Cardiac muscle cell (in vitro differentiated cells and primary cell): ENCODE measurements around the gene CAMK2D. TPM values are rescaled to one million over a fixed set of nuclear protein-coding genes. Genes with fewer than 3 reads are reported as not detected.
"Not testable (repeated sequence)": the region's sequence is repeated elsewhere in the genome, so short reads cannot be mapped to it uniquely, and the experiment has no call there.

ENCODE experiments used
- DNase-seq, 2 donors: peaks; one replicate each; pipeline versions ENCODE4 v3.0.0 to v3.0.0-alpha.2; 2010 to 2017; ENCODE audit warnings: low read depth in 1 of 2, low spot score in 1 of 2
- H3K27ac ChIP-seq: fragments of 200-600 bp; sonication (generic); 2 replicates; pipeline ENCODE4 v1.5.1; 2016
- H3K27me3 ChIP-seq: fragments of 200-600 bp; sonication (generic); 2 replicates; pipeline ENCODE4 v1.6.0; 2016; ENCODE audit warnings: control low read depth
- H3K36me3 ChIP-seq: fragments of 200-600 bp; sonication (generic); 2 replicates; pipeline ENCODE4 v1.5.1; 2016; ENCODE audit warnings: control low read depth
- H3K4me1 ChIP-seq: fragments of 200-600 bp; sonication (generic); 2 replicates; pipeline ENCODE4 v1.8.1; 2017; ENCODE audit warnings: low read depth, mild to moderate bottlenecking, mixed run types
- H3K4me3 ChIP-seq: fragments of 200-600 bp; sonication (generic); 2 replicates; pipeline ENCODE4 v1.5.1; 2016; ENCODE audit warnings: mild to moderate bottlenecking
- H3K9me3 ChIP-seq: fragments of 200-600 bp; sonication (generic); 2 replicates; pipeline ENCODE4 v1.5.1; 2017; ENCODE audit warnings: low read depth, mild to moderate bottlenecking, control low read depth
- CTCF ChIP-seq: IDR thresholded peaks from 2 replicates; pipeline ENCODE4 v1.5.1; 2012; ENCODE audit warnings: low read depth, mild to moderate bottlenecking, low read length
- polyA plus RNA-seq: library from polyadenylated mRNA; unstranded; fragments of >200 nt; fragmentation: Nextera tagmentation; extraction: Ambion mirVana; gene quantifications from 2 replicates; pipeline ENCODE4 v1.2.1, GENCODE V29; 2016
- total RNA-seq: library from RNA; depleted of rRNA; stranded (reverse); fragments of >200 nt; gene quantifications from 2 replicates; pipeline ENCODE4 v1.2.3, GENCODE V29; 2016

CAMK2D gene
- 74.9 and 84.7 TPM in 2 replicates for total RNA-seq
- 60.6 and 88.5 TPM in 2 replicates for polyA plus RNA-seq

- Histone ChIP-seq H3K4me3 (peak within 1 kb of the TSS; percentile 77), H3K27ac (peak within 1 kb of the TSS; percentile 99), H3K9me3 (no peaks in the 10 kb centered on the region), H3K36me3 (no peaks in the 10 kb centered on the region), H3K4me1 (peaks cover 24% of the 10 kb centered on the region), H3K27me3 (no peaks in the 10 kb centered on the region)
- peak; percentile 60 for TF ChIP-seq CTCF
- peak; percentile 86 to 90 for DNase-seq
Observed at GRCh38 chr4:113761620-113762185, at the start of gene CAMK2D. TSS of gene CAMK2D (minus strand) at chr4:113761738. CDS start at chr4:113761068, 670 bp downstream.

- peak in 1 of 2 donors; percentile 76 for DNase-seq
- no peaks in the 10 kb centered on the region for H3K36me3 ChIP-seq
- H3K27ac ChIP-seq: no peak overlapping the region
- no peaks in the 10 kb centered on the region for H3K4me1 ChIP-seq
- H3K9me3 ChIP-seq: no peaks in the 10 kb centered on the region
- no peak for TF ChIP-seq CTCF
- no peak overlapping the region for H3K4me3 ChIP-seq
- no peaks in the 10 kb centered on the region for H3K27me3 ChIP-seq
Observed at GRCh38 chr4:113810906-113811305, 49.4 kb upstream of the CAMK2D start.

- DNase-seq: peak; percentile 34 to 59
- no peak overlapping the region for H3K4me3 ChIP-seq
- no peaks in the 10 kb centered on the region for H3K9me3 ChIP-seq
- no peak for TF ChIP-seq CTCF
- H3K4me1 ChIP-seq: no peaks in the 10 kb centered on the region
- H3K36me3 ChIP-seq: no peaks in the 10 kb centered on the region
- H3K27me3 ChIP-seq: no peaks in the 10 kb centered on the region
- H3K27ac ChIP-seq: no peak overlapping the region
Observed at GRCh38 chr4:113809311-113809710, 47.8 kb upstream of the CAMK2D start.

GRCh38 chr4:113806850-113807249 lies 45.3 kb upstream of the CAMK2D start:
- no peak overlapping the region for H3K4me3 ChIP-seq
- no peaks in the 10 kb centered on the region for H3K36me3 ChIP-seq
- TF ChIP-seq CTCF: no peak
- H3K27ac ChIP-seq: no peak overlapping the region
- no peaks in the 10 kb centered on the region for H3K4me1 ChIP-seq
- no peaks in the 10 kb centered on the region for H3K9me3 ChIP-seq
- no peak for DNase-seq
- H3K27me3 ChIP-seq: no peaks in the 10 kb centered on the region

GRCh38 chr4:113801882-113802281 lies 40.3 kb upstream of the CAMK2D start:
- Histone ChIP-seq H3K4me1 (no peaks in the 10 kb centered on the region), H3K9me3 (no peaks in the 10 kb centered on the region), H3K36me3 (no peaks in the 10 kb centered on the region), H3K27ac (no peak overlapping the region), H3K27me3 (no peaks in the 10 kb centered on the region), H3K4me3 (no peak overlapping the region)
- DNase-seq: no peak
- no peak for TF ChIP-seq CTCF

GRCh38 chr4:113796381-113796780 lies 34.8 kb upstream of the CAMK2D start:
- not testable (repeated sequence) for H3K27me3 ChIP-seq, H3K9me3 ChIP-seq, H3K36me3 ChIP-seq, DNase-seq, H3K4me1 ChIP-seq, H3K27ac ChIP-seq, H3K4me3 ChIP-seq
